HG03565 (cell line): ENCODE results near the gene NPC2.

ENCODE experiments used
- ATAC-seq: cut with Tn5 transposase; IDR thresholded peaks from one replicate; pipeline ENCODE4 v1.9.1; 2021; ENCODE audit warnings: mild to moderate bottlenecking, moderate library complexity; ENCODE audit not compliant: unreplicated experiment

Gene NPC2

DNA sequence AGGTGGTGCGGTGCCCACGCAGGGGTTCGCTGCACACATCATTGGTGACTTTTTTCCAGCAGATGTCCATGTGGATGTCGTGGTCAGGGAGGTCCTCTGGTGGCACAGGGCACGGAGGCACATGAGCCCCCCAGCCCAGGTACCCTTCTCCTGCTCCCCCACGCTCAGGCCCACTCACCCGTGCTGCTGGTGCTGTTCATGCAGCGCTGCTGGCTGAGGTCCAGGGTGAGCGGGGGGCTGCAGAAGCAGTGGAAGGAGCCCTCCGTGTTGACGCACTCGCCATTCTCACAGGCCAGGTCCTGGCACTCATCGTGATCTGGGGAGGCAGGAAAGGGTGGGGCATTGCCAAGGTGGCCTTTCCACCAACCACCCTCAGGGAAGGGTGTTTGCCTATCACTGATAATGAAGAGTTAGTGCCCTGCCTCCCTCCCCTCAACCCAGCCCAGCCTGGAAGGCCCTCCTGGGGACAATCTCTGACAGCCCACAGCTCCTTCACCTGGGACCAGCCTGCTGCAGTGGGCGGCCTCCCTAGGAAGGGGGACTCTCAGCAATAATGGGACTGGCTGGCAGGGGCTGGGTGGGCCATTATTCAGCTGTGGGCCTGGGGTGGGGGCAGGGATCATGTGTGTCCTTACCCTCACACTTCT, 10.3 kb upstream of the NPC2 start:
- ATAC-seq: no peak

- ATAC-seq: no peak
Measured at GRCh38 chr14:74502236-74503019, 9.3 kb upstream of the NPC2 start.

- no peak for ATAC-seq
Measured at GRCh38 chr14:74501691-74502090, 8.6 kb upstream of the NPC2 start.

GRCh38 chr14:74501135-74501614, 8.1 kb upstream of the NPC2 start:
- ATAC-seq: no peak

DNA sequence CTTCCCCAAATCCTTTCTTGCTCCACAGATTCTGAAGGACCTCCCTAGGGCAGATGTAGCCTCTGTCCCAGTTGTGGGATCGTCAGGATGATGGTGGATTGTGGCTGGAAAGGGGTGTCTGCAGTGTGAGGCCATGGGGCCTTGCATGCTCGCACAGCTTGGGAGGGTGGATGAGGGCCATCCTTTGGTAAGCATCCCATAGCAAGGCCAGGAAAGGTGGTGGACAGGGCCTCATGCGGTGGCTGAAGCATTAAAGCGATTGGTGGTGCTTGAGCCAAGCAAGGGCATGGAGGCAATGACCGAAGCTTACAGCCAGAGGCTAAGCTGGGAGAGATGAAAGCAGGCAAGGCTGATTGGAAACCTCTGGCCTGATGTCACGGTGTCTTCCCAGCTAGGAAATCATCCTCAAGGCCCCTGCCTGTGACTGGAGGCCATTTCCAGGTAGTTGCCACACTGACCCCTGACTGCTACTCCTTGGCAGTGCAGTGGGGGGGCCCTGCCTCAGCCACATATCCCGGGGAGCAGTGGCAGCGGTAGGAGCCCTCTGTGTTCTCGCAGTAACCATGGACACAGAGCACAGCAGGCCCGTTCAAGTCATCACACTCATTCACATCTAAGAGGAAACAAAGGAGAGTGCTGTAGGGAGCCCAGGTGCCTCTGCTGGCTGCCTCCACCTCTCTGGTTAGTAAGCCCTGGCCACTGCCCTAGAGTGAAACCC, 7.5 kb upstream of the NPC2 start:
- no peak for ATAC-seq

GRCh38 chr14:74495356-74495755, 2.3 kb upstream of the NPC2 start:
- ATAC-seq: no peak

DNA sequence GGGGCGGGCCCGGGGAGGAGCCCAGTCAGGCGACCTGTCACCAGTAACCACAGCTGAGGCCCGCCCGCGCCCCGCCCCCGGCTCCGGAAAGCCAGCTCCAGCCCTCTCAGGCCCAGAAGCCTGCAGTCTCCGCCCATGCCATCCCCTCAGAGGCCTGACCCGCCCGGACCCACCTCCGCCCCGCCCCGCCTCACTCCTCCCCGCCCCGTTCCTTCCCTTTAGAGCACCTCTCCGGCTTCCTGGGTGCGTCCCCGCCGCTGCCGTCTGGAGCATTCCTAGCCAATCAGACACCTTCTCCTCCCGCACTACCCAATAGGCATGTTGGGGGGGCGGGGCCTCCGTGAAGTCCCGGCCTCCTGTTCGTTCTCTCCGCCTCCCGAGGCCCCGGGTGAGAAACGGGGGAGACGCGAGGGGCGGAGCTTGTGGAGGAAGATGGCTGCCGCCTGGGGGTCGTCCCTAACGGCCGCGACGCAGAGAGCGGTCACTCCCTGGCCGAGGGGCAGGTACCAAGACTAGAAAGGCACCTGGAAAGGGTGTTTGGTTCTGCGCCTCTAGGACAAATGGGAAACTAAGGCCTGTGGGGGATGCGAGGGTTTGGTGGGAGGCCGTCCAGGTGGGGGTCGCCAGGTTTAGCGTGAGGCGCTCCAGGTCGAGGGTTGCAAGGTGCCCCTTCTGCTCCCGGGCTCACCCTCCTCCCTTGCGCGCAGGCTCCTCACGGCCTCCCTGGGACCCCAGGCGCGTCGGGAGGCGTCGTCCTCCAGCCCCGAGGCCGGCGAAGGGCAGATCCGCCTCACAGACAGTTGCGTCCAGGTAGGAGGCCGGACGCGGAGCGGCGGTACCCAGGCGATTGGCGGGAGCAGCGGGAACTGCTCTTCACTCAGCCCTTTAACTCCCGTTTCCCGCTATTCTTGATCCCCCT, 497 bp upstream of the NPC2 start, which contains the start of gene ISCA2:
TSS of gene ISCA2 (plus strand) at position 423 of the 919 bp plus-strand sequence. CDS start at position 433, 10 bp downstream.
- ATAC-seq: peak; percentile 78

GRCh38 chr14:74491956-74492775, 939 bp downstream of the NPC2 start:
- ATAC-seq: no peak

DNA sequence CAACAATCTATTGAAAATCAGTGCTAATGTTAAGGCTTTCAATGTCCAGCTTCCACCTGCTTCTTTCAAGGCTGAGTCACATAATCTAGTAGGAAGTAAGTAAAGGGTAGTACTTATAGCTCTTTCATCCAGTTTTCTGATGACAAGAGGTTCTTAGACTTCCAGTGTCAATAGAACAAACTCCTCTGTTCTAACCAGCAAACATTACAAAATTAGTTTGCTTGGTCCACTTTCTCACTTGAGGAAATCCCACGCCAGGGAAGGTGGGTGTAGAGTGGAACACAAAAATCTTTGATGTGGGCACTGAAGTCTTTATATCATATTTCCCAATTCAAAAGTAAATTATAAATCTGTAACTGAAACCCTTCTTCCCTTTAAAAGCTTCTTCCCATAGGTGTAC, 2.6 kb downstream of the NPC2 start:
- ATAC-seq: no peak

GRCh38 chr14:74488786-74489397, 4.2 kb downstream of the NPC2 start:
- no peak for ATAC-seq

GRCh38 chr14:74486164-74486563, 6.9 kb downstream of the NPC2 start:
- ATAC-seq: no peak

- no peak for ATAC-seq
Measured at GRCh38 chr14:74483321-74483720, 9.8 kb downstream of the NPC2 start.

- no peak for ATAC-seq
Measured at GRCh38 chr14:74482571-74482970, 10.5 kb downstream of the NPC2 start.

DNA sequence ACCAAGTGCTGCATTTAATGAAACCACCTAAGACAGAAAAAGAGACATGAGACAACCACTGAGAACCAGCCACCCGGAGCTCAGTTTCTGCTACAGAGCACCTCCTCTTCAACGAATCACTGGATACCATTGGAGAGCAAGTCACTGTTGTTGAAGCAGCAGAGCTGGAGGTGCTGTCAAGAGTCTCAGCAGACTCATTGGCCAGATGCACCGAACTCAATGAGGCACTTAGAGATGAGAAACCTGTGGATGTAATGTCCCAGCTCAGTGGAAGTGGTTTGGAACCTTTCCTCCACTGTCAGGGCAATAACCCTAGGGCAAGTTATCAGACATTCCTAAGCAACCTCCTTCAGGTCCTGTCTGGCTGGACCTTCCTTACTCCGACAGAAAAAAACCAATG, 13.1 kb downstream of the NPC2 start:
- no peak for ATAC-seq

GRCh38 chr14:74478996-74479635, 14.0 kb downstream of the NPC2 start:
- ATAC-seq: no peak

DNA sequence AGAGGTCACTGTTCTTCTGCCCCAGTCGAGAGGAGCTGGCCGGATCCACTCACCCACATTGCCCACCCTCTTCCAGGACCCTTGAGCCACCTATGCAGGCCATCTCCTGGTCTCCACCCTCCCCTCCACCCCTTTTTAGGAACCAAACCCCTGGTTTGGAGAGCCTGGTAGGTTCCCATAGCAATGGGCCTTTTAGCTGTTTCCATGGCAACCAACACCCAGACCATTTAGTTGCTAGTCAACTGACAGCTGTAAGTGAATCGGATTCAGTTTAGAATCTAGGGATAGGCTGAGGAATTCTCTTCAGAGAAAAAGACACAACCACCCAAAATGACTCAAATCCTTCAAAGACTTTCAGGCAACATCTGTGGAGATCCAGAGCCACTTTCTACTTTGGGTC, 16.5 kb downstream of the NPC2 start:
- ATAC-seq: no peak

DNA sequence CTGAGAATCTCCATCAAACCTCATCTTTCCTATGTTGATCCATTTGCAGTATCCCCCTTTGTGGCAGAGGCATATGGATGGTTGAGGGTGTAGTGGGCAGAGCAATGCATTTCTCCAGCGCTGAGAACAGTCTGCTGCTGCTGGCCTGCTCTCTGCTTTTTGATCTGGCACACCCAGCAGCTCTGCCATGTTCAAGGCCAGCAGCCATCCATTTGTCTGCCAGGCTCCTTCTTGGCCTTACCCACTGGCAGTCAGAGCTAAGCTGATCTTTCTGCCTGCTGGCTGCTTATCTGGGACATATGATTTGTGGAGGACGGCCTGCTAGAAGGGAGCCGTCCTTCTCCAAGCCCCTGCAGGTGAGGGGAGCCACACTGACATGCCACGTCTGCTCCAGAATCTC, 17.0 kb downstream of the NPC2 start:
- no peak for ATAC-seq

DNA sequence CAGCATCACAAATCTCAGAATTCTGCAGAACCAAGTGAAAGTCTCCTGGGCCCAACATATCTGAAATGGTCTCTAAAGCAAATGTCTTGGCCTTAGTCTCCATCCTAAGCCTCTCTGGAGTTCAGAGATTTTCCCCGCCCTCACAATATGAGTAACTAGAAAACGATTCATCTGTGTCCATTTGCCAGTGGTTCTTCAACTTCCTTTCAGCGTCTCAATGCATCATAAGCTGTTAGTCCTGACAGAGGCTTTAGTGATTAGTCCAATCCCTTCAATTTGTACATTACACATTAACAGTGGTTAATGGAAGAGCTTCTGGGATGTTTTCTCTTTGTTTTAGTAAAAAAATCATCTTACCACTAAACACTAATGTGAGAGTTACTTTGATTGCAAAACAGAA, 17.4 kb downstream of the NPC2 start:
- no peak for ATAC-seq

DNA sequence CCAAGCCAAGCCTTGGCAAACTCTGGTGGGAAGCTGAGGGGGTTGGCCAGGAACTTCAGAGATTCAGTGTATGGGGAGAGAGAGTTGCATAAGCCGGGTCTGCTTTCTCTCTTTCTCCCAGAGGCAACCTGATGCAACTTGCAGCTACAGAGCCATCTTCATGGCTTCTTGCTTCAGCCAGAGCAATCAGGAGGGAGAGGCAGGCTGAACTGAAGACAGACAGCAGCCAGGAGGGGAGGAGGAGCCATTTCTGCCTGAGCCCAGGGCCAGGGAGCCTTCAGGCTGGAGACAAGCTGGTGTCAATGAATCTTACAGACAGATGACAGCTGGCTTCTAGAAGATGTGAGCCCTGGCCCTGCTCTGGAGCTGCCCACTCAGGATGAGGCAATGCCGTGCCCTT, 18.7 kb downstream of the NPC2 start:
- ATAC-seq: no peak
